Measurements from ENCODE around the gene ZNF215.
"Not testable (repeated sequence)": the region's sequence is repeated elsewhere in the genome, so short reads cannot be mapped to it uniquely, and the experiment has no call there.

GRCh38 chr11:6904804-6905203 lies 21.4 kb upstream of the ZNF215 start:
- not testable (repeated sequence) for TF ChIP-seq CTCF (IDR thresholded peaks at IDR 0.05 in 8 of 11, conservative IDR thresholded peaks at IDR 0.05 in 3 of 11); POLR2A (IDR thresholded peaks at IDR 0.05)
